Neural cell (in vitro differentiated cells): ENCODE measurements around the gene PCSK7. TPM values are rescaled to one million over a fixed set of nuclear protein-coding genes. Genes with fewer than 3 reads are reported as not detected.

ENCODE experiments used
- H2AFZ ChIP-seq: fragments of 200-600, 300-800 bp; sonication (generic), shearing (Covaris generic); 2 replicates; pipeline ENCODE4 v1.6.0; 2014; ENCODE audit warnings: low read depth, mild to moderate bottlenecking, antibody characterized with exemption, low read length, moderate library complexity
- H3F3A ChIP-seq: fragments of 200-600 bp; shearing (Covaris generic); 2 replicates; pipeline ENCODE4 v1.6.1; 2016; ENCODE audit warnings: mild to moderate bottlenecking, moderate library complexity, mixed read lengths, antibody characterized with exemption, low read length; ENCODE audit not compliant: insufficient read depth, poor library complexity, severe bottlenecking
- H3K27ac ChIP-seq: fragments of 200-600, 300-800 bp; sonication (generic), shearing (Covaris generic); 2 replicates; pipeline ENCODE4 v1.5.1; 2014; ENCODE audit warnings: mild to moderate bottlenecking, low read length, moderate library complexity
- H3K27me3 ChIP-seq: fragments of 300-800, 200-600 bp; sonication (generic), shearing (Covaris generic); 2 replicates; pipeline ENCODE4 v1.6.0; 2014; ENCODE audit warnings: mild to moderate bottlenecking, low read depth, low read length, moderate library complexity; ENCODE audit not compliant: insufficient read depth
- H3K36me3 ChIP-seq: fragments of 300-800, 200-600 bp; sonication (generic), shearing (Covaris generic); 2 replicates; pipeline ENCODE4 v1.5.1; 2014; ENCODE audit warnings: mild to moderate bottlenecking, antibody characterized with exemption, low read length, moderate library complexity; ENCODE audit not compliant: insufficient read depth
- H3K4me2 ChIP-seq: fragments of 300-800, 200-600 bp; sonication (generic), shearing (Covaris generic); 2 replicates; pipeline ENCODE4 v1.6.0; 2014; ENCODE audit warnings: mild to moderate bottlenecking, low read length
- H3K4me3 ChIP-seq: fragments of 300-800, 200-600 bp; sonication (generic), shearing (Covaris generic); 2 replicates; pipeline ENCODE4 v1.5.1; 2014; ENCODE audit warnings: mild to moderate bottlenecking, low read length, moderate library complexity
- H3K79me2 ChIP-seq: fragments of 200-600 bp; shearing (Covaris generic); replicated peaks from 2 replicates; pipeline ENCODE4 v1.6.0; 2014; ENCODE audit warnings: mild to moderate bottlenecking, low read length, moderate library complexity; ENCODE audit not compliant: insufficient read depth
- H3K9ac ChIP-seq: fragments of 300-800, 200-600 bp; sonication (generic), shearing (Covaris generic); 2 replicates; pipeline ENCODE4 v1.6.1; 2016; ENCODE audit warnings: mild to moderate bottlenecking, low read length, mixed read lengths
- H3K9me2 ChIP-seq: fragments of 200-600 bp; shearing (Covaris generic); 2 replicates; pipeline ENCODE4 v1.6.1; 2016; ENCODE audit warnings: mild to moderate bottlenecking, low read length, mixed read lengths; ENCODE audit not compliant: insufficient read depth
- H3K9me3 ChIP-seq: fragments of 200-600, 300-800 bp; sonication (generic), shearing (Covaris generic); 2 replicates; pipeline ENCODE4 v1.6.1; 2016; ENCODE audit warnings: mild to moderate bottlenecking, mixed run types, low read length, moderate library complexity, mixed read lengths
- H4K20me1 ChIP-seq: fragments of 200-600 bp; shearing (Covaris generic); 2 replicates; pipeline ENCODE4 v1.6.1; 2016; ENCODE audit warnings: mild to moderate bottlenecking, mixed run types; ENCODE audit not compliant: insufficient read depth
- EP300 ChIP-seq: fragments of 450-650 bp; conservative IDR thresholded peaks from 2 replicates; pipeline ENCODE4 v1.6.1; 2014; ENCODE audit warnings: antibody characterized with exemption, mild to moderate bottlenecking, moderate library complexity; ENCODE audit not compliant: poor library complexity, severe bottlenecking
- EZH2 ChIP-seq: fragments of 200-600, 300-800 bp; shearing (Covaris generic), sonication (generic); IDR thresholded peaks from 2 replicates; pipeline ENCODE4 v1.6.1; 2014; ENCODE audit warnings: antibody characterized with exemption, low read length, borderline replicate concordance, mild to moderate bottlenecking; ENCODE audit not compliant: insufficient read depth, poor library complexity, severe bottlenecking
- MXI1 ChIP-seq: fragments of 450-650 bp; conservative IDR thresholded peaks from 2 replicates; pipeline ENCODE4 v1.6.1; 2014; ENCODE audit warnings: antibody characterized with exemption, mild to moderate bottlenecking; ENCODE audit not compliant: poor library complexity, severe bottlenecking
- POLR2AphosphoS5 ChIP-seq: IDR thresholded peaks from 2 replicates; pipeline ENCODE4 v1.6.1; 2012
- RAD21 ChIP-seq: fragments of 450-650 bp; conservative IDR thresholded peaks from 2 replicates; pipeline ENCODE4 v1.6.1; 2014; ENCODE audit warnings: antibody characterized with exemption, mild to moderate bottlenecking, moderate library complexity
- SMC3 ChIP-seq: fragments of 450-650 bp; conservative IDR thresholded peaks from 2 replicates; pipeline ENCODE4 v1.6.1; 2014; ENCODE audit warnings: antibody characterized with exemption, mild to moderate bottlenecking, moderate library complexity; ENCODE audit not compliant: poor library complexity
- TAF1 ChIP-seq: IDR thresholded peaks from 2 replicates; pipeline ENCODE4 v1.6.1; 2012; ENCODE audit warnings: low read depth
- polyA plus RNA-seq: library from polyadenylated mRNA; depleted of rRNA; stranded (reverse); fragments of >200 nt; gene quantifications from 2 replicates; pipeline ENCODE4 v1.2.3, GENCODE V29; 2014
- TF ChIP-seq, protein P1 (sequence below): IDR thresholded peaks from 2 replicates; pipeline ENCODE4 v1.6.1; 2012; ENCODE audit warnings: borderline replicate concordance
- TF ChIP-seq, protein P2 (sequence below): fragments of 450-650 bp; IDR thresholded peaks from 2 replicates; pipeline ENCODE4 v1.5.1; 2014; ENCODE audit warnings: antibody characterized with exemption, mild to moderate bottlenecking, moderate library complexity; ENCODE audit not compliant: poor library complexity, severe bottlenecking

PCSK7 gene
- polyA plus RNA-seq, 1 donor from 2014 or later, result 44.4 TPM

DNA sequence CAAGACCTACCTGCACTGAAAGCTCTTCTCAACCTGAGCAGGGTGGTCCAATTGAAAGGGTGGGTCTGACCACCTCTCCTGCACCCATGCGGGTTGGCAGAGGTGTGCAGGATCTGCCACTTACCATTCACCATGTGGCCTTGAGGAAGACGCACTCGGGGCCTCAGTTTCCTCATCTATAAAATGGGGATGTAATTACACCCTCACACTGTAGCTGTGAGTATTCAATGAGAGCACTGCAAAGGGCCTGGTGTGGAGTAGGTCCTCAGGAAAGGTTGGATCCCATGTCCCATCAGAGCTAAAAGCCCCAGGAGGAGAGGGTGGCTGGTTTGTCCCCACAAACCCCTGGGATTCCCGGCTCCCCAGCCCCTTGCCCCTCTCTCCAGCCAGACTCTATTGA lies 33.3 kb downstream of the PCSK7 start:
- Histone ChIP-seq H3K27me3 (no peaks in the 10 kb centered on the region), H3K9ac (no peak overlapping the region), H3K4me3 (no peak overlapping the region), H3K79me2 (no peaks in the 10 kb centered on the region), H3K9me2 (no peaks in the 10 kb centered on the region), H2AFZ (no peak overlapping the region), H3K9me3 (no peaks in the 10 kb centered on the region), H4K20me1 (no peaks in the 10 kb centered on the region), H3F3A (no peaks in the 10 kb centered on the region), H3K36me3 (no peaks in the 10 kb centered on the region), H3K4me2 (no peak overlapping the region), H3K27ac (no peak overlapping the region)
- TF ChIP-seq MXI1, result no peak
- TF ChIP-seq SMC3, result no peak
- TF ChIP-seq EZH2, result no peak
- no peak for TF ChIP-seq TAF1

DNA sequence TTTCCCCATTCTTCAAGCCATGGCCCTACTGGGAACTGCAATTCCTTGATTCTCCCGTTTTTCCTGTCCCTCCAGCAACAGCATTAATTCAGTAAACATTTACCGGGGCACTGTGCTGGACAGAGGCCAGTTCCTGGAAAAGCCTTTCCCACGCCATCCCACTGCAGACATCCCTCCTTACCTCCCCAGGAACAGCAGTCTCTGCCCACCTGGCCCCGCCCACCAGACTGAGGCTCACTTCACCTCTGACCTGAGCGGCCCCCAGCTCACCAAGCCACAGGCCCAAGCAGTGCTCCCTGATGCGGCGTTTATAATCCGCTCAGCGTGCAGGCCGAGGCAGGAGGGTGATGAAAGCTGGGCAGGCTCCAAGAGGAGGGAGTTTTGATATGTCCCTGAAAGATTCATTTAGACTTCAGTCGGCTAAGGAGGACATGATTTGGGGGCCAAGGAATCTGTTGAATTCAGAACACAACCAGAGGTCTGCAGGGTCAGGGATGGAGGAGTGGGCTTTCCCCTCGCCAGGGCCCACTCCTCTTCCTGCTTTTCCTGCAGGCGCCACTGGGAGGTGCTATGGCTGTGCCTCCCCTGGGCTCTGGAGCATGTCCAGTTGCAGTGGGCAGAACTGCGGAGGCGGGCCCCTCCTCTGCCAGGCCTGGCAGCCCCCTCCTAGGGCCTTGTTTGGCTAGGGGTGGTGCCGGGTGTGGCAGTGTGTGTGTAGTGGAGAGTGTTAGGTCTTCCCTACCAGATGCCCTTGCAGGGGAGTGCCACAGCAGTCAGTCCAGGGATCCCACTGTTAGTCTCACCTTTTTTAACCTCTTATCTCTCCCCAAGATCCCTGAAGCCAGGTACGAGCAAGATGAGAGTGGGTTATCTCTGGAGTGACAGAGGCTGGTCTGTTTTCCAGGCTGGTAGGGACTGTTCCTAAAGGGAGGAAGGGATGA lies 34.1 kb downstream of the PCSK7 start:
- H3K9ac ChIP-seq, result no peak overlapping the region
- no peaks in the 10 kb centered on the region for H3K36me3 ChIP-seq
- no peaks in the 10 kb centered on the region for H3K79me2 ChIP-seq
- TF ChIP-seq, protein P1, sequence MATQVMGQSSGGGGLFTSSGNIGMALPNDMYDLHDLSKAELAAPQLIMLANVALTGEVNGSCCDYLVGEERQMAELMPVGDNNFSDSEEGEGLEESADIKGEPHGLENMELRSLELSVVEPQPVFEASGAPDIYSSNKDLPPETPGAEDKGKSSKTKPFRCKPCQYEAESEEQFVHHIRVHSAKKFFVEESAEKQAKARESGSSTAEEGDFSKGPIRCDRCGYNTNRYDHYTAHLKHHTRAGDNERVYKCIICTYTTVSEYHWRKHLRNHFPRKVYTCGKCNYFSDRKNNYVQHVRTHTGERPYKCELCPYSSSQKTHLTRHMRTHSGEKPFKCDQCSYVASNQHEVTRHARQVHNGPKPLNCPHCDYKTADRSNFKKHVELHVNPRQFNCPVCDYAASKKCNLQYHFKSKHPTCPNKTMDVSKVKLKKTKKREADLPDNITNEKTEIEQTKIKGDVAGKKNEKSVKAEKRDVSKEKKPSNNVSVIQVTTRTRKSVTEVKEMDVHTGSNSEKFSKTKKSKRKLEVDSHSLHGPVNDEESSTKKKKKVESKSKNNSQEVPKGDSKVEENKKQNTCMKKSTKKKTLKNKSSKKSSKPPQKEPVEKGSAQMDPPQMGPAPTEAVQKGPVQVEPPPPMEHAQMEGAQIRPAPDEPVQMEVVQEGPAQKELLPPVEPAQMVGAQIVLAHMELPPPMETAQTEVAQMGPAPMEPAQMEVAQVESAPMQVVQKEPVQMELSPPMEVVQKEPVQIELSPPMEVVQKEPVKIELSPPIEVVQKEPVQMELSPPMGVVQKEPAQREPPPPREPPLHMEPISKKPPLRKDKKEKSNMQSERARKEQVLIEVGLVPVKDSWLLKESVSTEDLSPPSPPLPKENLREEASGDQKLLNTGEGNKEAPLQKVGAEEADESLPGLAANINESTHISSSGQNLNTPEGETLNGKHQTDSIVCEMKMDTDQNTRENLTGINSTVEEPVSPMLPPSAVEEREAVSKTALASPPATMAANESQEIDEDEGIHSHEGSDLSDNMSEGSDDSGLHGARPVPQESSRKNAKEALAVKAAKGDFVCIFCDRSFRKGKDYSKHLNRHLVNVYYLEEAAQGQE, result no peak
- no peak for TF ChIP-seq TAF1
- TF ChIP-seq EZH2, result no peak
- TF ChIP-seq MXI1, result no peak
- TF ChIP-seq POLR2AphosphoS5, result no peak
- TF ChIP-seq, protein P2, sequence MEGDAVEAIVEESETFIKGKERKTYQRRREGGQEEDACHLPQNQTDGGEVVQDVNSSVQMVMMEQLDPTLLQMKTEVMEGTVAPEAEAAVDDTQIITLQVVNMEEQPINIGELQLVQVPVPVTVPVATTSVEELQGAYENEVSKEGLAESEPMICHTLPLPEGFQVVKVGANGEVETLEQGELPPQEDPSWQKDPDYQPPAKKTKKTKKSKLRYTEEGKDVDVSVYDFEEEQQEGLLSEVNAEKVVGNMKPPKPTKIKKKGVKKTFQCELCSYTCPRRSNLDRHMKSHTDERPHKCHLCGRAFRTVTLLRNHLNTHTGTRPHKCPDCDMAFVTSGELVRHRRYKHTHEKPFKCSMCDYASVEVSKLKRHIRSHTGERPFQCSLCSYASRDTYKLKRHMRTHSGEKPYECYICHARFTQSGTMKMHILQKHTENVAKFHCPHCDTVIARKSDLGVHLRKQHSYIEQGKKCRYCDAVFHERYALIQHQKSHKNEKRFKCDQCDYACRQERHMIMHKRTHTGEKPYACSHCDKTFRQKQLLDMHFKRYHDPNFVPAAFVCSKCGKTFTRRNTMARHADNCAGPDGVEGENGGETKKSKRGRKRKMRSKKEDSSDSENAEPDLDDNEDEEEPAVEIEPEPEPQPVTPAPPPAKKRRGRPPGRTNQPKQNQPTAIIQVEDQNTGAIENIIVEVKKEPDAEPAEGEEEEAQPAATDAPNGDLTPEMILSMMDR, result no peak
- no peak for TF ChIP-seq EP300
- no peak for TF ChIP-seq RAD21
- TF ChIP-seq SMC3, result no peak
- H3K27ac ChIP-seq, result no peak overlapping the region
- H3K27me3 ChIP-seq, result no peaks in the 10 kb centered on the region
- no peak overlapping the region for H3K4me2 ChIP-seq
- H3K9me3 ChIP-seq, result no peaks in the 10 kb centered on the region
- no peak overlapping the region for H3K4me3 ChIP-seq
- H4K20me1 ChIP-seq, result no peaks in the 10 kb centered on the region
- no peak overlapping the region for H2AFZ ChIP-seq
- H3F3A ChIP-seq, result no peaks in the 10 kb centered on the region
- no peaks in the 10 kb centered on the region for H3K9me2 ChIP-seq
